GM12874 (cell line): ENCODE measurements around the gene ATE1.

Source experiments
- CTCF ChIP-seq: IDR thresholded peaks from 2 replicates; pipeline ENCODE4 v1.5.1; 2011; ENCODE audit warnings: low read depth, mild to moderate bottlenecking, control low read depth, low read length, moderate library complexity; ENCODE audit not compliant: insufficient read depth

Gene ATE1

GRCh38 chr10:121792198-121792597 lies 135.6 kb downstream of the ATE1 start:
- TF ChIP-seq CTCF: no peak

GRCh38 chr10:121791761-121792160 lies 136.1 kb downstream of the ATE1 start:
- TF ChIP-seq CTCF: no peak

- TF ChIP-seq CTCF: no peak
These were observed 139.1 kb downstream of the ATE1 start for GRCh38 chr10:121788717-121789116.

- TF ChIP-seq CTCF: no peak
These were observed 139.7 kb downstream of the ATE1 start for GRCh38 chr10:121788115-121788514.

- TF ChIP-seq CTCF: no peak
These were observed 140.7 kb downstream of the ATE1 start for GRCh38 chr10:121787169-121787568.

- TF ChIP-seq CTCF: no peak
These were observed 144.0 kb downstream of the ATE1 start for GRCh38 chr10:121783782-121784372.

- TF ChIP-seq CTCF: no peak
These were observed 146.7 kb downstream of the ATE1 start for GRCh38 chr10:121781101-121781500.

- no peak for TF ChIP-seq CTCF
These were observed 153.0 kb downstream of the ATE1 start for GRCh38 chr10:121774813-121775212.
